HepG2 (cell line): ENCODE results near the gene AMZ1. TPM values are rescaled to one million over a fixed set of nuclear protein-coding genes. Genes with fewer than 3 reads are reported as not detected.
A peak's percentile ranks its signal among the peaks of the same experiment; 100 is the strongest.

Experiments used
- ARID4A ChIP-seq: sonication (generic); formaldehyde crosslinking; IDR thresholded peaks from 2 replicates; pipeline ENCODE4 v1.5.0; 2020; ENCODE audit warnings: mild to moderate bottlenecking, missing genetic modification reagents, borderline replicate concordance
- ATM ChIP-seq: fragments of 450-650 bp; IDR thresholded peaks from 2 replicates; pipeline ENCODE4 v1.7.1; 2017; ENCODE audit warnings: mild to moderate bottlenecking, borderline replicate concordance
- BCL3 ChIP-seq: sonication (generic); formaldehyde crosslinking; IDR thresholded peaks from 2 replicates; pipeline ENCODE4 v1.5.1; 2020; ENCODE audit warnings: mild to moderate bottlenecking, missing genetic modification reagents, moderate library complexity
- MXD1 ChIP-seq: sonication (generic); formaldehyde crosslinking; IDR thresholded peaks from 2 replicates; pipeline ENCODE4 v1.4.0; 2020; ENCODE audit warnings: mild to moderate bottlenecking, missing genetic modification reagents
- NFATC3 ChIP-seq: sonication (generic); formaldehyde crosslinking; IDR thresholded peaks from 2 replicates; pipeline ENCODE4 v1.5.1; 2020; ENCODE audit warnings: mild to moderate bottlenecking, missing genetic modification reagents
- NR2C2 ChIP-seq: sonication (generic); formaldehyde crosslinking; IDR thresholded peaks from 2 replicates; pipeline ENCODE4 v1.4.0; 2020; ENCODE audit warnings: missing genetic modification reagents, mild to moderate bottlenecking, moderate library complexity, borderline replicate concordance
- NR2F1 ChIP-seq, 2 experiments: fragments of 450-650 bp in 1 of 2; formaldehyde crosslinking in 1 of 2; IDR thresholded peaks; 2 replicates each; pipeline versions ENCODE4 v1.5.0 to v1.6.1; 2016 to 2020; ENCODE audit warnings: mild to moderate bottlenecking in 1 of 2, missing compliant biosample characterization in 1 of 2, missing genetic modification reagents in 1 of 2, moderate library complexity in 1 of 2
- PHF20 ChIP-seq: sonication (generic); formaldehyde crosslinking; IDR thresholded peaks from 2 replicates; pipeline ENCODE4 v1.5.0; 2020; ENCODE audit warnings: mild to moderate bottlenecking, missing genetic modification reagents
- RBAK ChIP-seq: sonication (generic); formaldehyde crosslinking; IDR thresholded peaks from 2 replicates; pipeline ENCODE4 v1.5.1; 2020; ENCODE audit warnings: mild to moderate bottlenecking, missing genetic modification reagents
- USF2 ChIP-seq, 2 experiments: sonication (generic) in 1 of 2; formaldehyde crosslinking in 1 of 2; IDR thresholded peaks; 2 replicates each; pipeline versions ENCODE4 v1.5.1 to v1.6.1; 2011 to 2020; ENCODE audit warnings: borderline replicate concordance in 1 of 2, low read depth in 1 of 2, low read length in 1 of 2, mild to moderate bottlenecking in 1 of 2, missing genetic modification reagents in 1 of 2, moderate library complexity in 1 of 2
- ZNF180 ChIP-seq: sonication (generic); formaldehyde crosslinking; IDR thresholded peaks from 2 replicates; pipeline ENCODE4 v1.4.0; 2020; ENCODE audit warnings: low read depth, missing genetic modification reagents, borderline replicate concordance
- ZNF253 ChIP-seq: sonication (generic); formaldehyde crosslinking; IDR thresholded peaks from 2 replicates; pipeline ENCODE4 v1.8.0; 2022; ENCODE audit warnings: mild to moderate bottlenecking, missing genetic modification reagents, borderline replicate concordance
- ZNF292 ChIP-seq: sonication (generic); formaldehyde crosslinking; IDR thresholded peaks from 2 replicates; pipeline ENCODE4 v1.8.1; 2022; ENCODE audit warnings: mild to moderate bottlenecking, low read depth, missing genetic modification reagents, borderline replicate concordance
- ZNF512 ChIP-seq: sonication (generic); formaldehyde crosslinking; IDR thresholded peaks from 2 replicates; pipeline ENCODE4 v1.4.0; 2020; ENCODE audit warnings: mild to moderate bottlenecking, missing genetic modification reagents
- ZNF784 ChIP-seq: sonication (generic); formaldehyde crosslinking; IDR thresholded peaks from 2 replicates; pipeline ENCODE4 v1.5.1; 2020; ENCODE audit warnings: missing genetic modification reagents, mild to moderate bottlenecking, borderline replicate concordance
- ZNF850 ChIP-seq: sonication (generic); formaldehyde crosslinking; conservative IDR thresholded peaks from 2 replicates; pipeline ENCODE4 v1.9.0; 2021; ENCODE audit warnings: mild to moderate bottlenecking, missing genetic modification reagents
- polyA plus RNA-seq, 8 experiments: library from polyadenylated mRNA; depleted of rRNA in 3 of 8; stranded (reverse) in 7 of 8; unstranded in 1 of 8; fragments of >200 nt; fragmentation: Illumina TruSeq in 4 of 8; extraction: Trizol in 4 of 8; gene quantifications; 2 replicates each; pipeline versions ENCODE4 v1.2.1 to v1.2.3, GENCODE V29; 2011 to 2016; ENCODE audit warnings: low read depth in 4 of 8, missing spikeins in 1 of 8, mixed read lengths in 1 of 8; ENCODE audit not compliant: insufficient read depth in 1 of 8
- total RNA-seq, 5 experiments: library from RNA; depleted of rRNA; stranded (reverse); fragments of >200 nt; fragmentation: Illumina TruSeq; extraction: Trizol; gene quantifications; 2 replicates each; pipeline ENCODE4 v1.2.3, GENCODE V29; 2016; ENCODE audit warnings: low read depth in 1 of 5

The AMZ1 gene
- total and polyA plus RNA-seq, 2 of the 13 experiments (the other 11 are each of a cell fraction or from before 2014, with no cell fraction given) = 0.03 TPM; not detected in 1

GRCh38 chr7:2638224-2638991 lies 49.6 kb upstream of the AMZ1 start (continued):
- TF ChIP-seq ZNF253 = 0 out of 2 replicates have a peak, but pooled peaks have one; percentile 27
- TF ChIP-seq NFATC3 (CRISPR knock-in tag) = no peak
- TF ChIP-seq ZNF292 (CRISPR knock-in tag) = no peak
- no peak for TF ChIP-seq ZNF512
- TF ChIP-seq PHF20 (CRISPR knock-in tag) = peak; percentile 29; the same call in 1 of the 2 replicates
- TF ChIP-seq BCL3 (CRISPR knock-in tag) = peak; percentile 67; the same call in 1 of the 2 replicates
- TF ChIP-seq RBAK (CRISPR knock-in tag) = no peak
- peak; percentile 79 to 81 for TF ChIP-seq NR2F1 (CRISPR knock-in tag; IDR thresholded peaks at IDR 0.05)
- no peak for TF ChIP-seq ZNF180
- TF ChIP-seq ZNF850 (CRISPR knock-in tag) = peak; percentile 63
- peak; percentile 96 for TF ChIP-seq ARID4A (CRISPR knock-in tag)
- TF ChIP-seq USF2 (IDR thresholded peaks at IDR 0.05; ENCODE audit: low read depth, low read length) = 0 out of 2 replicates have a peak, but pooled peaks have one; percentile 22
- peak; percentile 68; the same call in 1 of the 2 replicates for TF ChIP-seq USF2 (CRISPR knock-in tag; IDR thresholded peaks at IDR 0.05; ENCODE audit: borderline replicate concordance)
- peak; percentile 81 for TF ChIP-seq MXD1 (CRISPR knock-in tag)
- peak; percentile 71 for TF ChIP-seq NR2C2 (CRISPR knock-in tag)
- no peak for TF ChIP-seq ZNF784
- no peak for TF ChIP-seq ATM
